A549 (cell line): ENCODE data around the gene HNRNPM. TPM values are rescaled to one million over a fixed set of nuclear protein-coding genes. Genes with fewer than 3 reads are reported as not detected.

Source experiments
- ATAC-seq, 2 experiments: fragments of 200-7000 bp in 1 of 2; fragments of >200 bp in 1 of 2; cut with Nextera tagmentation in 1 of 2; cut with Tn5 transposase in 1 of 2; 3 replicates each; pipeline versions ENCODE4 v1.8.0 to v1.9.1; 2018 to 2020; ENCODE audit warnings: mild to moderate bottlenecking in 1 of 2, moderate library complexity in 1 of 2
- CTCF ChIA-PET: fragments of 300-600 bp; sonication (Branson Sonifier 250); formaldehyde crosslinking; extraction: SDS; loops from one replicate; lab custom pipeline; 2021; ENCODE audit warnings: antibody characterized with exemption, inconsistent platforms; lab: Yijun Ruan, JAX
- POLR2A ChIA-PET: fragments of 350-600 bp; formaldehyde crosslinking; extraction: SDS; loops from one replicate; lab custom pipeline; 2021; ENCODE audit warnings: antibody characterized with exemption, inconsistent platforms; lab: Yijun Ruan, JAX
- DNase-seq, 2 experiments: peaks; one replicate each; pipeline versions ENCODE4 v3.0.0 to v3.0.0-alpha.2; 2011 to 2016; ENCODE audit warnings: low read depth in 1 of 2, low spot score in 1 of 2
- FAIRE-seq: peaks from 2 replicates; lab custom pipeline; 2011; peaks lifted over from hg19 to GRCh38; lab: Jason Lieb, UNC
- H3K27ac ChIP-seq, 2 experiments: fragments of >200 bp; sonication (Bioruptor Twin); formaldehyde crosslinking; 3 replicates each; pipeline ENCODE4 v1.5.1; 2016 to 2017
- H3K4me1 ChIP-seq: fragments of >200 bp; sonication (Bioruptor Twin); formaldehyde crosslinking; 3 replicates; pipeline ENCODE4 v1.6.1; 2016
- H3K4me2 ChIP-seq: fragments of >200 bp; sonication (Bioruptor Twin); formaldehyde crosslinking; 3 replicates; pipeline ENCODE4 v1.6.1; 2016
- H3K4me3 ChIP-seq: fragments of >200 bp; sonication (Bioruptor Twin); formaldehyde crosslinking; 3 replicates; pipeline ENCODE4 v1.5.1; 2016
- H3K9me3 ChIP-seq: fragments of >200 bp; sonication (Bioruptor Twin); formaldehyde crosslinking; 3 replicates; pipeline ENCODE4 v1.6.1; 2016
- BHLHE40 ChIP-seq: IDR thresholded peaks from 2 replicates; pipeline ENCODE4 v1.6.1; 2012; ENCODE audit warnings: low read depth, low read length, inconsistent platforms
- CBX8 ChIP-seq: fragments of 200-600 bp; sonication (generic); IDR thresholded peaks from 2 replicates; pipeline ENCODE4 v1.6.1; 2016
- CEBPB ChIP-seq, 2 experiments: fragments of >200 bp in 1 of 2; sonication (Bioruptor Twin) in 1 of 2; formaldehyde crosslinking in 1 of 2; IDR thresholded peaks; 2 replicates each; pipeline ENCODE4 v1.6.1; 2012 to 2016
- CHD2 ChIP-seq: fragments of 150-350 bp; IDR thresholded peaks from 2 replicates; pipeline ENCODE4 v1.6.1; 2014; ENCODE audit warnings: low read length; ENCODE audit not compliant: partially characterized antibody
- CHD4 ChIP-seq: fragments of 200-600 bp; sonication (generic); IDR thresholded peaks from 2 replicates; pipeline ENCODE4 v1.6.1; 2016; ENCODE audit warnings: antibody characterized with exemption, mild to moderate bottlenecking, borderline replicate concordance
- EHF ChIP-seq: fragments of 250-450 bp; sonication (Bioruptor Pico); IDR thresholded peaks from 2 replicates; pipeline ENCODE4 v1.5.0; 2020; ENCODE audit warnings: mild to moderate bottlenecking
- ESRRA ChIP-seq: fragments of 150-350 bp; IDR thresholded peaks from 2 replicates; pipeline ENCODE4 v1.6.1; 2014; ENCODE audit warnings: mild to moderate bottlenecking, low read length, borderline replicate concordance
- FOSB ChIP-seq: fragments of 250-450 bp; sonication (Bioruptor Pico); IDR thresholded peaks from 2 replicates; pipeline ENCODE4 v1.5.0; 2020; ENCODE audit warnings: mild to moderate bottlenecking, moderate library complexity
- GATA3 ChIP-seq: IDR thresholded peaks from 2 replicates; pipeline ENCODE4 v1.6.1; 2012; ENCODE audit warnings: borderline replicate concordance
- HOXA7 ChIP-seq: fragments of 250-450 bp; sonication (Bioruptor Pico); IDR thresholded peaks from 2 replicates; pipeline ENCODE4 v1.5.0; 2020; ENCODE audit warnings: mild to moderate bottlenecking, moderate library complexity
- KDM1A ChIP-seq: fragments of 200-600 bp; sonication (generic); IDR thresholded peaks from 2 replicates; pipeline ENCODE4 v1.6.1; 2016; ENCODE audit warnings: low read depth, mild to moderate bottlenecking
- KDM5A ChIP-seq: fragments of 200-600 bp; sonication (generic); IDR thresholded peaks from 2 replicates; pipeline ENCODE4 v1.6.1; 2016; ENCODE audit warnings: antibody characterized with exemption, mild to moderate bottlenecking
- MAFK ChIP-seq: fragments of 450-650 bp; IDR thresholded peaks from 2 replicates; pipeline ENCODE4 v1.6.1; 2014; ENCODE audit not compliant: partially characterized antibody
- NFE2L2 ChIP-seq: fragments of 150-350 bp; conservative IDR thresholded peaks from 2 replicates; pipeline ENCODE4 v1.6.1; 2014; ENCODE audit warnings: low read length
- POLR2AphosphoS2 ChIP-seq: conservative IDR thresholded peaks from 2 replicates; pipeline ENCODE4 v1.6.1; 2012; ENCODE audit warnings: low read length, improper control_type of control experiment, inconsistent platforms
- RFX5 ChIP-seq: fragments of 450-650 bp; IDR thresholded peaks from 2 replicates; pipeline ENCODE4 v1.7.1; 2014; ENCODE audit warnings: antibody characterized with exemption, mild to moderate bottlenecking, moderate library complexity
- RNF2 ChIP-seq: fragments of 200-600 bp; sonication (generic); IDR thresholded peaks from 2 replicates; pipeline ENCODE4 v1.6.1; 2016; ENCODE audit warnings: low read depth, mild to moderate bottlenecking, antibody characterized with exemption, moderate library complexity, borderline replicate concordance
- TP53 ChIP-seq: fragments of 250-450 bp; sonication (Bioruptor Pico); IDR thresholded peaks from 2 replicates; pipeline ENCODE4 v1.5.0; 2021; ENCODE audit warnings: mild to moderate bottlenecking, moderate library complexity
- WGBS: methylation state at CpG from one replicate; pipeline ENCODE4 v1.1.6; 2017; ENCODE audit errors: missing lambda C conversion rate; 5-methylcytosine and 5-hydroxymethylcytosine counted together
- polyA plus RNA-seq, 4 experiments: library from polyadenylated mRNA; depleted of rRNA in 3 of 4; stranded (reverse); fragments of >200 nt; fragmentation: RNase III in 1 of 4; extraction: RNeasy Plus Mini Kit Qiagen cat#74134 plus additional on column Dnase treatment in 1 of 4; gene quantifications; 2 replicates in 3 of 4; 3 replicates in 1 of 4; pipeline ENCODE4 v1.2.3, GENCODE V29; 2011 to 2017
- TF ChIP-seq, protein P1 (sequence below): fragments of 250-450 bp; sonication (Bioruptor Pico); IDR thresholded peaks from 2 replicates; pipeline ENCODE4 v1.5.0; 2020; ENCODE audit warnings: low read depth, mild to moderate bottlenecking, moderate library complexity
- TF ChIP-seq, protein P2 (sequence below): fragments of >200 bp; sonication (Bioruptor Twin); formaldehyde crosslinking; IDR thresholded peaks from 2 replicates; pipeline ENCODE4 v1.6.1; 2016
- TF ChIP-seq, protein P3 (sequence below): fragments of >200 bp; sonication (Bioruptor Twin); formaldehyde crosslinking; IDR thresholded peaks from 3 replicates; pipeline ENCODE4 v1.6.1; 2016
- TF ChIP-seq, protein P4 (sequence below): IDR thresholded peaks from 2 replicates; pipeline ENCODE4 v1.6.1; 2012
- TF ChIP-seq, protein P5 (sequence below): fragments of 150-350 bp; IDR thresholded peaks from 2 replicates; pipeline ENCODE4 v1.6.1; 2014; ENCODE audit warnings: low read depth, mild to moderate bottlenecking, low read length

Gene HNRNPM
- polyA plus RNA-seq, 2 of the 4 experiments (the other 2 are of a cell fraction) = 168 to 352 TPM

DNA sequence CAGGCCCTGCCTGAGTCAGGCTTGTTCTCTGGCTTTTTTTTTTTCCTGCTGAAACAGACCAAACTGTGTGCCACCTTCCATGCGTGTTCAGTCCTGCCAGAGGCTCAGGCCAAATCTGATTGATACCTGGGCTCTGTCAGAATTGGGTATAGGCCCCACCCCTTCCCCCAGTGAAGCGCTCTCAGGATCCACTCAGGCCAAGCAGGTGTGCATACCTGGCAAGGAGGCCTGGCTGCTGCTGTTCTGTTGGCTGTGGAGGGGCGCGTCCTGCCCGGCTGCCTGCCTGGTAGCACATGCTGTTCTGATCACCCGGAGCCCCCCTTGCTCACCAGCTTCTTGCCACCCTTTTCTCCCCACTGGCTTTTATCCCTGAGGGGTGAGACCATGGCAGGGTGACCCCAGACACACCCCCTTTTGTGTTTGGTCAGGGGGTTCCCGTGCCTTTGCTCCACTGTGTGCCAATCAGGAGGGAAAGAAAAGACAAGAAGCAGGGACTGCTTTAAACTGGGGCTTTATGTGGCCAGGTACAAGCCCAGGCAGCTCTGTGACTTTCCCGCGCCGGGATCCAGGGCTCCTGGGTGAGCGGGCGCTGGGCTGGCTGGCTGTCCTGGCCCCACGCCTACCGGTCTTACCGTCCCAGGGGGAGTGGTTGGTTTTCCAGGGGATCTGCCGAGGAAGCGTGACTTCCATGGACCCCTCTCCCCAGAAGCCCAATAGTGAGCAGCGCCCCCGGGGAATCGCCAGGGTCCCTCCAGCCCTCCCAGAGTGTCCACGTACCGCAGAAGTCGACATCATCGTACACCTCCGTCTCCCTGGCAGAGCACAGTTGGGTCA is 45.0 kb downstream of the HNRNPM start:
- no peak for FAIRE-seq
- DNase-seq = no peak
- Histone ChIP-seq H3K4me2 (no peak overlapping the region), H3K9me3 (no peaks in the 10 kb centered on the region), H3K27ac (no peak overlapping the region), H3K4me1 (no peaks in the 10 kb centered on the region), H3K4me3 (no peak overlapping the region)
- POLR2A ChIA-PET = no interaction called here
- CTCF ChIA-PET = interaction anchor here (1.0 to 1.3 kb wide), 2 partner anchors 27 to 136 kb away, joined by 3 to 4 read pairs; no protein-coding TSS in a partner anchor
- TF ChIP-seq HOXA7 (no peak), FOSB (CRISPR knock-in tag) (no peak), CHD4 (no peak)
- TF ChIP-seq, protein P1, sequence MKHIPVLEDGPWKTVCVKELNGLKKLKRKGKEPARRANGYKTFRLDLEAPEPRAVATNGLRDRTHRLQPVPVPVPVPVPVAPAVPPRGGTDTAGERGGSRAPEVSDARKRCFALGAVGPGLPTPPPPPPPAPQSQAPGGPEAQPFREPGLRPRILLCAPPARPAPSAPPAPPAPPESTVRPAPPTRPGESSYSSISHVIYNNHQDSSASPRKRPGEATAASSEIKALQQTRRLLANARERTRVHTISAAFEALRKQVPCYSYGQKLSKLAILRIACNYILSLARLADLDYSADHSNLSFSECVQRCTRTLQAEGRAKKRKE (CRISPR knock-in tag) = no peak
- TF ChIP-seq, protein P2, sequence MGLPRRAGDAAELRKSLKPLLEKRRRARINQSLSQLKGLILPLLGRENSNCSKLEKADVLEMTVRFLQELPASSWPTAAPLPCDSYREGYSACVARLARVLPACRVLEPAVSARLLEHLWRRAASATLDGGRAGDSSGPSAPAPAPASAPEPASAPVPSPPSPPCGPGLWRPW = no peak
- peak in 1 of 2 experiments; percentile 9; a peak in 2 of 6 replicates for ATAC-seq
- 90% methylated on average over 14 of the region's 25 CpGs for WGBS

DNA sequence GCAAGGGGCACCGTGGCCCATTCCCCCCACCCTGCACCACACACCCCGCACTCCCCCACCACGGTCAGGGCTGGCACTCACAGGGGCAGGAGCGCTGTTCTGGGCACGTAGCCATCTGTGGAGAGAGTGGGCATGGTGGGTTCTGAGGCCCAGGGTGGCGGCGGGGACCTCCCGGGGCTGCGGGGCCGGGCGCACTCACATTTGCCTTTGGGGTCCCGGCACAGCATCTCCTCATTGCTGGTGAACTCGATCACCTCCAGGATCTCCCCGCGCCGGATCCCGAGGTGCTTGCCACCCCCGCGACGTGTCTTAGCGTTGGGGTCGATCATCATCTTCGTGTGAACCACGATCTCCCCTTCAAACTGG is 45.6 kb downstream of the HNRNPM start:
- no peak for TF ChIP-seq CBX8
- TF ChIP-seq, all 56 proteins: peak for 0
- FAIRE-seq = no peak
- 94% methylated on average over 12 of the region's 24 CpGs for WGBS
- CTCF ChIA-PET = interaction anchor here (1.0 to 1.3 kb wide), 2 partner anchors 27 to 136 kb away, joined by 3 to 4 read pairs; no protein-coding TSS in a partner anchor
- Histone ChIP-seq H3K27ac (no peak overlapping the region), H3K9me3 (no peaks in the 10 kb centered on the region), H3K4me1 (no peaks in the 10 kb centered on the region), H3K4me2 (no peak overlapping the region), H3K4me3 (no peak overlapping the region)
- DNase-seq = no peak
- POLR2A ChIA-PET = no interaction called here
- peak; percentile 11 to 15; a peak in 3 of 6 replicates for ATAC-seq

DNA sequence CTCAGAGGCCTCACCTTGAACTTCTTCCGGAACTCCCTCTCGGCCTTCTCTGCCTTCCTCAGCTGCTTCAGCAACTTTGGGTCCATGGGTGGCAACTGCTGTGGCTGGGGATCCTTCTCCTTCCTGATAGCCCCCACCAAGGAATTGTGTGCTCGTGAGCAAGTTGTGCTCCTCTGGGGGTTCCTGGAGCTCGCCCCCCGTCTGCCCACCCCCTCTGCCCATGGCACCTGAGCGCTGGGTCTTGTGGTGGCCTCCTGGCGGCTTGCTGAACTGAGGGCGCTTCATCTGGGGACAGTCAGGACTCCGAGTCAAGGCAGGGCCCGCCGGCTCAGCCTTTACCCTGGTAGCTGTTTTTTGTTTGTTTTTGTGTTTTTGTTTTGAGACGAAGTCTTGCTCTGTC is 46.1 kb downstream of the HNRNPM start:
- CTCF ChIA-PET = interaction anchor here (1.0 to 1.3 kb wide), 2 partner anchors 28 to 137 kb away, joined by 3 to 4 read pairs; no protein-coding TSS in a partner anchor
- WGBS = 92% methylated on average over 8 of the region's 12 CpGs
- POLR2A ChIA-PET = no interaction called here

More for the DNA sequence above, 46.1 kb downstream of the HNRNPM start:
- DNase-seq (no peak), FAIRE-seq (no peak), ATAC-seq (no peak)
- H3K4me1 ChIP-seq = no peaks in the 10 kb centered on the region
- no peak for TF ChIP-seq ESRRA
- TF ChIP-seq CEBPB (IDR thresholded peaks at IDR 0.05) = no peak
- no peak for TF ChIP-seq NFE2L2
- no peak for TF ChIP-seq CBX8
- TF ChIP-seq POLR2AphosphoS2 = no peak
- TF ChIP-seq CHD2 = no peak
- no peak for TF ChIP-seq KDM1A
- TF ChIP-seq FOSB (CRISPR knock-in tag) = no peak
- TF ChIP-seq GATA3 = no peak
- TF ChIP-seq, protein P3, sequence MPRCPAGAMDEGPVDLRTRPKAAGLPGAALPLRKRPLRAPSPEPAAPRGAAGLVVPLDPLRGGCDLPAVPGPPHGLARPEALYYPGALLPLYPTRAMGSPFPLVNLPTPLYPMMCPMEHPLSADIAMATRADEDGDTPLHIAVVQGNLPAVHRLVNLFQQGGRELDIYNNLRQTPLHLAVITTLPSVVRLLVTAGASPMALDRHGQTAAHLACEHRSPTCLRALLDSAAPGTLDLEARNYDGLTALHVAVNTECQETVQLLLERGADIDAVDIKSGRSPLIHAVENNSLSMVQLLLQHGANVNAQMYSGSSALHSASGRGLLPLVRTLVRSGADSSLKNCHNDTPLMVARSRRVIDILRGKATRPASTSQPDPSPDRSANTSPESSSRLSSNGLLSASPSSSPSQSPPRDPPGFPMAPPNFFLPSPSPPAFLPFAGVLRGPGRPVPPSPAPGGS = no peak
- TF ChIP-seq, protein P1 (CRISPR knock-in tag) = no peak
- TF ChIP-seq, protein P4, sequence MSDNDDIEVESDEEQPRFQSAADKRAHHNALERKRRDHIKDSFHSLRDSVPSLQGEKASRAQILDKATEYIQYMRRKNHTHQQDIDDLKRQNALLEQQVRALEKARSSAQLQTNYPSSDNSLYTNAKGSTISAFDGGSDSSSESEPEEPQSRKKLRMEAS = no peak
- TF ChIP-seq RFX5 = no peak
- no peak for TF ChIP-seq KDM5A
- TF ChIP-seq MAFK = no peak
- no peak for TF ChIP-seq BHLHE40
- TF ChIP-seq, protein P5, sequence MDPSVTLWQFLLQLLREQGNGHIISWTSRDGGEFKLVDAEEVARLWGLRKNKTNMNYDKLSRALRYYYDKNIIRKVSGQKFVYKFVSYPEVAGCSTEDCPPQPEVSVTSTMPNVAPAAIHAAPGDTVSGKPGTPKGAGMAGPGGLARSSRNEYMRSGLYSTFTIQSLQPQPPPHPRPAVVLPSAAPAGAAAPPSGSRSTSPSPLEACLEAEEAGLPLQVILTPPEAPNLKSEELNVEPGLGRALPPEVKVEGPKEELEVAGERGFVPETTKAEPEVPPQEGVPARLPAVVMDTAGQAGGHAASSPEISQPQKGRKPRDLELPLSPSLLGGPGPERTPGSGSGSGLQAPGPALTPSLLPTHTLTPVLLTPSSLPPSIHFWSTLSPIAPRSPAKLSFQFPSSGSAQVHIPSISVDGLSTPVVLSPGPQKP = no peak
- no peak for TF ChIP-seq EHF (CRISPR knock-in tag)
- no peak for TF ChIP-seq RNF2
- no peak for TF ChIP-seq TP53 (CRISPR knock-in tag)
- no peak overlapping the region for H3K4me3 ChIP-seq
- H3K4me2 ChIP-seq = no peak overlapping the region
- no peak overlapping the region for H3K27ac ChIP-seq
- H3K9me3 ChIP-seq = no peaks in the 10 kb centered on the region
